ENCODE results near the gene BLID.

Gene BLID

GRCh38 chr11:122103726-122104125, 12.3 kb downstream of the BLID start:
- no peak for DNase-seq

GRCh38 chr11:122103321-122103720, 12.7 kb downstream of the BLID start:
- no peak for DNase-seq

GRCh38 chr11:122102426-122102825, 13.6 kb downstream of the BLID start:
- DNase-seq = no peak

GRCh38 chr11:122101625-122102291, 14.3 kb downstream of the BLID start:
- DNase-seq = no peak

- DNase-seq = no peak
Measured at GRCh38 chr11:122100756-122101080, 15.3 kb downstream of the BLID start.

GRCh38 chr11:122100037-122100755, 15.8 kb downstream of the BLID start:
- DNase-seq = no peak

- DNase-seq = no peak
Measured at GRCh38 chr11:122099374-122100036, 16.5 kb downstream of the BLID start.

GRCh38 chr11:122098261-122098980, 17.6 kb downstream of the BLID start:
- no peak for DNase-seq

GRCh38 chr11:122097419-122098001, 18.5 kb downstream of the BLID start:
- no peak for DNase-seq

- DNase-seq = no peak
Measured at GRCh38 chr11:122096272-122097112, 19.5 kb downstream of the BLID start.

GRCh38 chr11:122095681-122096262, 20.2 kb downstream of the BLID start:
- DNase-seq = no peak

- DNase-seq = no peak
Measured at GRCh38 chr11:122094836-122095235, 21.2 kb downstream of the BLID start.

GRCh38 chr11:122093731-122094275, 22.2 kb downstream of the BLID start:
- no peak for DNase-seq

- DNase-seq = no peak
Measured at GRCh38 chr11:122091835-122092234, 24.2 kb downstream of the BLID start.

- no peak for DNase-seq
Measured at GRCh38 chr11:122089111-122089510, 26.9 kb downstream of the BLID start.

- no peak for DNase-seq
Measured at GRCh38 chr11:122085712-122086111, 30.3 kb downstream of the BLID start.

- DNase-seq = no peak
Measured at GRCh38 chr11:122085264-122085663, 30.8 kb downstream of the BLID start.

- DNase-seq = no peak
Measured at GRCh38 chr11:122082205-122082604, 33.8 kb downstream of the BLID start.

- no peak for DNase-seq
Measured at GRCh38 chr11:122081073-122081472, 34.9 kb downstream of the BLID start.

- no peak for DNase-seq
Measured at GRCh38 chr11:122077459-122077858, 38.6 kb downstream of the BLID start.

- DNase-seq = no peak
Measured at GRCh38 chr11:122076512-122077120, 39.4 kb downstream of the BLID start.
